Kasumi-1 (cell line): Measurements from ENCODE around the gene SINHCAF.
A peak's percentile ranks its signal among the peaks of the same experiment; 100 is the strongest.

Source experiments
- DNase-seq, 2 experiments: peaks; one replicate each; lab custom pipeline; 2025; lab: John Stamatoyannopoulos, UW

The SINHCAF gene

DNA sequence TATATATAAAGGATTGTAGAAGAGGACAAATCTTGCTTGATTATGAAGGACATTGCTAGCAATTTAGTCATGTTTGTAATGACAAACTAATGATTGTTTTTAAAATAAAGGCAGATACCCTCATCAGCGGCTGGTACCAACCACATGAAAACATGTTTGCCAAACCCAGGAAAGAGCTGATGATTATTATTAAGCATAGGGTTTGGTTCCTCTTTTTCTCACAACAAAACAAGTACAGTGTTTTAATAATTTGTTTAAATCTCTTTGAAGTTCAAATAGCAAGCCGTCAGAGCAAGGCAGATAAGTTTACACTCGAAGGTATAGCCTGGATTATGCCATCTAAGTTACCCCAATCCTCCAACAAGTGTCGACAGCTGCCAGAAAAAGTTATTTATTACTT lies 5.3 kb upstream of the SINHCAF start:
- DNase-seq, result no peak

- no peak for DNase-seq
These were observed 1.0 kb upstream of the SINHCAF start for GRCh38 chr12:31326736-31327659.

DNA sequence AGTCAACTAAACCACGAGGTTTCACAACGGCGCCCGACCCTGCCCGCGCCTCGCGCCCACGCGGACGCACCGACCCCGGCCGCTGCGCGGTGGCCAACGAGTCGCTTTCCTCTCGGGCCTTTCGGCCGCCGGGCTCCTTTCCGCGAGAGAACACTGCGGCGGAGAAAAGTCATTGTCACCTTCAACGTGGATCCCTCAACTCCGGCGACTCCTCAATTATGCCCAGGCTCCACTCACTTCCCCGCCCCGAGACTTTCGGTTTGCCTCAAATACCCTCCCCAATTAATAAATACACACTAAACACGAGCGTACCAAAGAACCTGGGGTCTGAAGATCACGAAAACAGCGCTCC lies 450 bp downstream of the SINHCAF start:
- DNase-seq, result no peak

DNA sequence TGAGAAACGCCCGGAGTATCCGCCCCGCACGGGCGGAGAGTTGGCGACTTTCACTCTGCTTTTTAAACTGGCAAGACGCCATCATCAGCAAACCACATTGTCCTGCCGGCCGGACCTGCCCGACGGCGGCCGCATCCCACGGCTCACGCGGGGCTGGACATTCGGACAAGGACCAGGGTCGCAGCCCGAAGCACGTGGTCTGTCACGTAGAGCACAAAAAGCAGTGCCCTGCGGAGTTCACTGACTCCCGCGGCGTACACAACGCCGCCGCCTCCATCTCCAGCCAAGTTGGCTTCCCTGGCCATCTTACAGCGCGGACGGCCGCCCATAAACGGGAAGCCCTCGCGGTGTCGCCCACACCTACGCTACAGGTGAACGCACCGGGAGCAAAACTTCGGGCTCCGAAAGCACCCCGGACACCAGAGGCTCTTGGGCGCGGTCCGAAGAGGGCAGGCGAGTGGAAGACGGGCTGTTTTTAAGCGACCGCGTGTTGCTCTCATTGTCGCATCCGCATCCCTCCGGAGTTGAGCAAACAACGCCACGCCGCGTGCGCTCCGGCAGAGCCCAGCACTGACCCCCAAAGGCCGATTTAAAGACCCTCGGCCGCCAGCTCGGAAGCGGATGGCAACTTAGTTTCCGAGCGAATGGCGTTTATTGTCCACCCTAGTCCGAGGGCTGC lies 966 bp downstream of the SINHCAF start:
- DNase-seq, result no peak

- DNase-seq, result peak; percentile 29 to 42
These were observed 1.7 kb downstream of the SINHCAF start for GRCh38 chr12:31324116-31324844.

DNA sequence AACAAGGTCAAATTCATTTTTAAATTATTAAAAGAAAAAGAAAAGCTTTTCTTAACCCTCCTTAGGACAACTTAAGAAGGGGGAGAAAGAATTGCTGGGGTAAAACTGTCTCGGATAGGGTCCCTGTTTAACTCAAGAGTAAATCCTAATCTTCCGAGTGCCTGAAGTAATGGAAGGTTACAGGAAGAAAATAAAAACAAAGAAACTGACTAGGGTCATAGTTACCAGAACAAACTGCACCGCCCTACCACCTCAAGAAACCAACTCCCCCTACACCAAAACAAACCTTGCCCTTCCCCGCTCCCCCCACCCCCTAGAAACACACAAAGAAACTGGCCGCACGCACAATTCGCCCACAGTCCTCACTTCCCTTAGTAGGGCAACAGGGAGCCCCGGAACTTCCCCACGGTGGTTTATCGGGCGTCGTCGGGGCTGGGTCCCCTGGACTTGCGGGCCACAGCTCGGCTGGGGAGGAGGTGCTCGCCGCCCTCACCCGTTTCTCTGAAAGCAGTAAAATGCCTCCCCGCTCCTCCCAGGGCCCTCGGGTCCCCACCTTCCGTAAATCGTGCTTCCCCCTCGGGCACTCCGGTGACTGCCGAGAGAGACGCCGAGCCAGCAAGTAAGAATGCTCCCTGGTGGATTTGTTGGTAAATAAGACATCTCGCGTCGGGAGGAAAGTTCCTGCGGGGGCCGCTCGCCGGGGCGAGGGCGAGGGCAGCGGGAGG lies 2.4 kb downstream of the SINHCAF start:
- DNase-seq, result peak; percentile 37 to 45

GRCh38 chr12:31322801-31323207 lies 3.1 kb downstream of the SINHCAF start:
- peak; percentile 41 to 42 for DNase-seq

GRCh38 chr12:31321897-31322228 lies 4.1 kb downstream of the SINHCAF start:
- no peak for DNase-seq

DNA sequence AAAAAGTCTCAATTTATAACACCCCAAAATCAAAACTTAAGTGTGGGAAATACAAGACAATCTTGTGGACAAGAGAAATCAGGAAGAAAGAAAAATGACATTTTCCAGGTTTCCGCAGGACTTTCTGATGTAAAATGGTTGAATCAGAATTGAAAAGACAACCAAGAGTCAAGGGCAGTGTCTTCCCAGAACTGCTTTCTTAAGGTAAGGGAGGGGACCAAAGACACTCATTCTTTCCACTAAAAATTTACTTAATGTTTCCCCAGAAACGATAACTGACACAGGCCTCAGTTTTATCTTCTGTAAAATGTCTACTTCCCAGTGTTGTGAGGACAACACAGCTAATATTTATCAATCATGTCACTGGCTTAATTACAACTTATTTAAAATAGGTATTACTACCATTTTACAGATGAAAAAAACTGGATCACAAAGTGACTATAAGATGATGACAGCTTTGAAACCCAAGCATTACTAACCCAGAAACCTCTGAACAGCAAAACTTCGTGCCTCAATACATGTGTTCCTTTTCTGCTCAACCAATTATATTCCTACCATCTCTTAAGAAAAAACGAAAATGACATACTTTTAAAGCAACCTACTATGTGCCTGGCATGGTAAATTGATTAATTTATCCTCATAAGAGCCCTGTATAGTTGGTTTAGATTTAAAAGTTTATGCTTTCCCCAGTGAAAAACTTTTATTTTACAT lies 4.6 kb downstream of the SINHCAF start:
- DNase-seq, result no peak

DNA sequence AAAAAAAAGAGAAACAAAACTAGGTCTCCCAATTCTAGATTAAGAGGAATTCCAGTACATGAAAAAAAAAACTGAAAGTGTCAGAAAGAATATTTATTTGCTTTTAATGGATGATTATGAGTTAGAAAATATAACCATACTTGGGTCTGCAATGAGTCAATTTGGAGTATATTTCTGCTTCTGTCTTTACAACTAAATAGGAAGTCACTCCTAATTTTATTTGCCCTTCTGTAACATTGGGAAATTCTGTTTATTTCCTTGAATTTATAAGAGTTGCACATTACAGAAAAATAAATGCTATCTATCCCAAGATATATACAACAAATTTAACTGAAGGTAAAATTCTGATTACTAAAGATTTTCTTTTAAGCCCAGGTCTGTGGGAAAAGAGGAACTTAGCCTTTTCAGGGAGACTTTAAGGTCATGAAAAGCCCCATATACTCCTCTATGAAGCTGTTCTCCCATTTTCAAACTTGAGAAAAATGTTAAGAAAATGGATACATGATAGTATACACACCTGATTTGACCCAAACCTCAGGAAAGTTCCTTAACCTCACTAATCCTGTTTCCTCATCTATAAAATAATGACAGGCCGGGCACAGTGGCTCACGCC lies 7.2 kb downstream of the SINHCAF start:
- DNase-seq, result peak; percentile 18 to 31

DNA sequence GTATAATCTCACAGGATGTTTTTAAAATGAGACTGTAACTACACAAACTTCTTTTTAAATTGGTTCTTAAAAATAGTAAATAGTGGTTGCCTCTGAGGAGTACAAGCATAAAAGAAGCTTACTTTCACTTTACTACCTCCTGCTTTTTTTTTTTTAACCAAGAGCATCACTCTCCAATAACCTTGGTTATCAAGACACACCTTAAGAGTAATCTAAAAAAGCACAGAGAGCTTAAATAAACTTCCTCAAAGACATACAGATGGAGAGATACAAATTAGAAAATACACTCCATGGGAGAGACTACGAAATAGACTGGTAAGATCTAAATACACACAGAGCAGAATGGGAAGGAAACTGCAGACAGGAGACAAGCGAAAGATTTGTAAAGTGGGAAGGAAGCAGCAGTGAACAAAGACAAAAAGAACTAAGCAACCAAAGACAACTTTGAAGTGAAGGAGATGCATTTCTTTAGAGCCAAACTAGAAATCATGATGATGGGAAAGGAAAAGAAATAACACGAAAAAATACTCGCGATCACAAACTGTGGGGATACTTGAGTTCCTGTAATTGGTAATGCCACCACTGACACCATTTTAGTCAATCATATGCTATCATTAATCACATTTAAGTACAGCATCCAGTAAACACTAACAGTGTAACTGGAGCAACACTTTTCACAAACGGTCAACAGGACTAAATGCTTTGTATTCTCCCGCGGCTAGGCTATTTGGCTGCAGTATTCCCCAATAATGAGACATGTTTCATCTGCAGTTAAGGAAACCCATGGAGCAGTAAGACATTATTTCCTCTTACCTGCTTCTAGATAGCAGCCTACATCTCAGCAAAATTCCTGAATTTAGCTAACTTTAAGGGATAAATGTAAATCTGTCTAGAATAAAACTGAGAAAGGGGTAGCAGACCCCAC lies 8.2 kb downstream of the SINHCAF start:
- DNase-seq, result peak; percentile 32 to 33

- DNase-seq, result peak; percentile 10 to 14
These were observed 9.1 kb downstream of the SINHCAF start for GRCh38 chr12:31316891-31317290.

- no peak for DNase-seq
These were observed 10.0 kb downstream of the SINHCAF start for GRCh38 chr12:31315784-31316465.

GRCh38 chr12:31315044-31315715 lies 10.8 kb downstream of the SINHCAF start:
- no peak for DNase-seq

DNA sequence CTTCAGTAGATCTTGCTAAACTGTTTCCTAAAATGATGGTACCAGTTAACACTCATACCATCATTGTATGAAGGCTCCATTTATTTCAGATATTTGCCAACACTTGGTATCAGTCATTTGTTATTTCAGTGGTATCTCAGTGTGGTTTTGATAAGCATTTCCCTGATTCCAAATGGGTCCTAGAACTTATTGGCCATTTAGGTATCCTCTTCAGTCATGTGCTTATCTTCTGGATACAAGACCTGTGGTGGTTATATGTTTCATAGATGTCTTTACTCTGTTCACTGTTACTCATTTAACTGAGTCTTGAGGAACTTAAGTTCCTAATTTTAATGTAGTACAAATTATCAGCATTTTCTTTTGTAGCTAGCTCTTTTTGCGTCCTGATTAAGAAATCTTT lies 13.5 kb downstream of the SINHCAF start:
- no peak for DNase-seq

DNA sequence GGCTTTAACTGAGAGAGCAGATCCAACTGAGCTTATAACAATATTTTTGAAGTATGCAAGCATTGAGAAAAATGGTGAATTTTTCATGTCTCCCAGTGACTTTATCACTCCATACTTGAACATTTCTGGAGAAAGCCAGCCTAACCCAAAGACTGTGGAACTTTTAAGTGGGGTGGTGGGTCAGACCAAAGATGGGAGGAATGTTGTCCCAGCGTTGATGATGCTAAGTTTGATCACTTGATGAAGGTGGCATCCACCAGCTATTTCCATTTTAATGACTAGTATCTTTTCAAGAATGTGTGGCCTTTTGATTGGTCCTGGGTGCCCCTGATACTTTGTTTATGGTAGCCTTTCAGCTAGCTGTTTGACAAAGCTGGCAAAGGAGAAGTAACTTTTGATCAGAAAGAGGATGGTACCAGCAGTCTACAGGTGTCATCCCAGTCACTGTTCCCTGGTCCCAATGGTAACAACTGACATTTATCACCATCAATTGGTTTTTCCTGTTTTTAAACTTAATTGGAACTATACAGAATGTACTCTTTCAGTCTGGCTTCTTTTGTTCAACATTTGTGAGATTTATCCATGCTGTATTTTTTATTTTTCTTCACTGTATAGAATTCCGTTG lies 14.2 kb downstream of the SINHCAF start:
- DNase-seq, result no peak

GRCh38 chr12:31310488-31310887 lies 15.5 kb downstream of the SINHCAF start:
- no peak for DNase-seq

DNA sequence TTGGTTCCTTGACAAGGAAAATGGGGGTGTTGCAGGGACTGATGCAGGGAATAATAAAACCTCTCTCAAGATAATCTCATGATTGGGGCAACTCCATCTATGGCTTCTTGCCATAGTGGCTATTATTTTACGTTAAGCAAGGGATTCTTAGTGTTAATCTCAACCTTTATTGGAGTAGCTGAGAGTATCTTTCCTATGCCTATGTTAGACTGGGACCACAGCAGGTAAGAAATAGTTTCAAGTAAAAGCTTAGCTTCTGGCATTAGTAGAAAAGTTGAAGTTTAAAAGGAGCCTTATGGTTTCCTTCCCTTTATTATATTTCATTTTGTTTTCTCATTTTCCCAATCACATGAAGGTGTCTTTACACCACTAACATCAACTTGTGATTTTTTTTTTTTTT lies 16.7 kb downstream of the SINHCAF start:
- DNase-seq, result no peak
